ENCODE measurements around the gene MAP1LC3C. TPM values are rescaled to one million over a fixed set of nuclear protein-coding genes. Genes with fewer than 3 reads are reported as not detected.
"Not testable (repeated sequence)": the region's sequence is repeated elsewhere in the genome, so short reads cannot be mapped to it uniquely, and the experiment has no call there.

MAP1LC3C gene
- total RNA-seq, 2 experiments from 2014 or later = not detected

GRCh38 chr1:242004751-242005495, 6.0 kb upstream of the MAP1LC3C start:
- Mint-ChIP-seq H3K27ac (no peak overlapping the region), H3K4me3 (no peak overlapping the region), H3K27me3 (peaks cover 7% of the 10 kb centered on the region), H3K4me1 (no peaks in the 10 kb centered on the region), H3K9me3 (no peaks in the 10 kb centered on the region), H3K36me3 (no peaks in the 10 kb centered on the region)
- DNase-seq = no peak

- Mint-ChIP-seq H3K4me1 (peaks cover 5% of the 10 kb centered on the region), H3K36me3 (no peaks in the 10 kb centered on the region), H3K27ac (no peak overlapping the region), H3K27me3 (peaks cover 6% of the 10 kb centered on the region), H3K9me3 (no peaks in the 10 kb centered on the region), H3K4me3 (no peak overlapping the region)
- no peak for DNase-seq
Measured at GRCh38 chr1:242002510-242002909, 3.6 kb upstream of the MAP1LC3C start.

- Mint-ChIP-seq H3K36me3 (no peaks in the 10 kb centered on the region), H3K27ac (no peak overlapping the region), H3K9me3 (no peaks in the 10 kb centered on the region), H3K4me1 (peaks cover 5% of the 10 kb centered on the region), H3K4me3 (no peak overlapping the region), H3K27me3 (peaks cover 6% of the 10 kb centered on the region)
- DNase-seq = no peak
Measured at GRCh38 chr1:242002072-242002471, 3.2 kb upstream of the MAP1LC3C start.

- DNase-seq = no peak
- Mint-ChIP-seq H3K27ac (no peak overlapping the region), H3K27me3 (peaks cover 6% of the 10 kb centered on the region), H3K36me3 (no peaks in the 10 kb centered on the region), H3K4me3 (no peak overlapping the region), H3K9me3 (no peaks in the 10 kb centered on the region), H3K4me1 (peaks cover 5% of the 10 kb centered on the region)
Measured at GRCh38 chr1:242000434-242000833, 1.5 kb upstream of the MAP1LC3C start.

GRCh38 chr1:241998412-241998921, 431 bp downstream of the MAP1LC3C start:
- DNase-seq = peak; percentile 48
- H3K36me3 Mint-ChIP-seq = no peaks in the 10 kb centered on the region
- peaks cover 5% of the 10 kb centered on the region for H3K4me1 Mint-ChIP-seq
- H3K4me3 Mint-ChIP-seq = peak overlapping the region; percentile 43
- H3K27ac Mint-ChIP-seq = no peak overlapping the region
- H3K27me3 Mint-ChIP-seq = peaks cover 6% of the 10 kb centered on the region
- H3K9me3 Mint-ChIP-seq = no peaks in the 10 kb centered on the region

GRCh38 chr1:241997401-241997998, 1.4 kb downstream of the MAP1LC3C start:
- DNase-seq = no peak
- peaks cover 5% of the 10 kb centered on the region for H3K4me1 Mint-ChIP-seq
- H3K36me3 Mint-ChIP-seq = no peaks in the 10 kb centered on the region
- no peak overlapping the region for H3K27ac Mint-ChIP-seq
- H3K4me3 Mint-ChIP-seq = no peak overlapping the region
- H3K9me3 Mint-ChIP-seq = no peaks in the 10 kb centered on the region
- peaks cover 6% of the 10 kb centered on the region for H3K27me3 Mint-ChIP-seq

GRCh38 chr1:241994171-241994570, 4.7 kb downstream of the MAP1LC3C start:
- H3K36me3 Mint-ChIP-seq = no peaks in the 10 kb centered on the region
- no peaks in the 10 kb centered on the region for H3K9me3 Mint-ChIP-seq
- H3K4me1 Mint-ChIP-seq = peaks cover 5% of the 10 kb centered on the region
- H3K27me3 Mint-ChIP-seq = peaks cover 6% of the 10 kb centered on the region
- DNase-seq = no peak
- no peak overlapping the region for H3K27ac Mint-ChIP-seq
- no peak overlapping the region for H3K4me3 Mint-ChIP-seq

- Mint-ChIP-seq H3K4me1 (no peaks in the 10 kb centered on the region), H3K27ac (no peak overlapping the region), H3K9me3 (no peaks in the 10 kb centered on the region), H3K27me3 (no peaks in the 10 kb centered on the region), H3K36me3 (no peaks in the 10 kb centered on the region), H3K4me3 (no peak overlapping the region)
- DNase-seq = no peak
Measured at GRCh38 chr1:241992734-241993133, 6.2 kb downstream of the MAP1LC3C start.

- no peak for DNase-seq
- H3K9me3 Mint-ChIP-seq = no peaks in the 10 kb centered on the region
- H3K4me3 Mint-ChIP-seq = no peak overlapping the region
Measured at GRCh38 chr1:241990040-241990439, 8.9 kb downstream of the MAP1LC3C start.

GRCh38 chr1:241988389-241988930, 10.4 kb downstream of the MAP1LC3C start:
- H3K9me3 Mint-ChIP-seq, H3K4me1 Mint-ChIP-seq, DNase-seq, H3K27ac Mint-ChIP-seq, H3K36me3 Mint-ChIP-seq, H3K27me3 Mint-ChIP-seq, H3K4me3 Mint-ChIP-seq: not testable (repeated sequence)

More at GRCh38 chr1:241990040-241990439, 8.9 kb downstream of the MAP1LC3C start:
- H3K36me3 Mint-ChIP-seq = no peaks in the 10 kb centered on the region
- H3K27ac Mint-ChIP-seq = no peak overlapping the region
- no peaks in the 10 kb centered on the region for H3K27me3 Mint-ChIP-seq
- H3K4me1 Mint-ChIP-seq = no peaks in the 10 kb centered on the region

- no peaks in the 10 kb centered on the region for H3K36me3 Mint-ChIP-seq
- H3K9me3 Mint-ChIP-seq = no peaks in the 10 kb centered on the region
- H3K4me3 Mint-ChIP-seq = no peak overlapping the region
- no peaks in the 10 kb centered on the region for H3K27me3 Mint-ChIP-seq
- H3K4me1 Mint-ChIP-seq = no peaks in the 10 kb centered on the region
- no peak for DNase-seq
- no peak overlapping the region for H3K27ac Mint-ChIP-seq
Measured at GRCh38 chr1:241985787-241986186, 13.1 kb downstream of the MAP1LC3C start.

- Mint-ChIP-seq H3K4me3 (no peak overlapping the region), H3K27ac (no peak overlapping the region), H3K27me3 (no peaks in the 10 kb centered on the region), H3K4me1 (no peaks in the 10 kb centered on the region), H3K36me3 (no peaks in the 10 kb centered on the region), H3K9me3 (no peaks in the 10 kb centered on the region)
- DNase-seq = no peak
Measured at GRCh38 chr1:241979926-241980325, 19.0 kb downstream of the MAP1LC3C start.

- Mint-ChIP-seq H3K36me3 (no peaks in the 10 kb centered on the region), H3K4me1 (no peaks in the 10 kb centered on the region), H3K27ac (no peak overlapping the region), H3K4me3 (no peak overlapping the region), H3K9me3 (no peaks in the 10 kb centered on the region), H3K27me3 (no peaks in the 10 kb centered on the region)
- no peak for DNase-seq
Measured at GRCh38 chr1:241979071-241979470, 19.8 kb downstream of the MAP1LC3C start.

- Mint-ChIP-seq H3K4me3 (no peak overlapping the region), H3K4me1 (no peaks in the 10 kb centered on the region), H3K27me3 (no peaks in the 10 kb centered on the region), H3K27ac (no peak overlapping the region), H3K9me3 (no peaks in the 10 kb centered on the region), H3K36me3 (no peaks in the 10 kb centered on the region)
- no peak for DNase-seq
Measured at GRCh38 chr1:241976229-241976628, 22.7 kb downstream of the MAP1LC3C start.

GRCh38 chr1:241972703-241973369, 26.1 kb downstream of the MAP1LC3C start:
- H3K27ac Mint-ChIP-seq = no peak overlapping the region
- H3K36me3 Mint-ChIP-seq = no peaks in the 10 kb centered on the region
- no peaks in the 10 kb centered on the region for H3K27me3 Mint-ChIP-seq
- H3K9me3 Mint-ChIP-seq = no peaks in the 10 kb centered on the region
- no peak overlapping the region for H3K4me3 Mint-ChIP-seq
- no peaks in the 10 kb centered on the region for H3K4me1 Mint-ChIP-seq
- DNase-seq = no peak
